ENCODE data around the gene DYSF. TPM values are rescaled to one million over a fixed set of nuclear protein-coding genes. Genes with fewer than 3 reads are reported as not detected.

Gene DYSF
- total and polyA plus RNA-seq, 2 donors (not counting 3 experiments of a cell fraction or from before 2014, with no cell fraction given) = 50.9 to 152 TPM

DNA sequence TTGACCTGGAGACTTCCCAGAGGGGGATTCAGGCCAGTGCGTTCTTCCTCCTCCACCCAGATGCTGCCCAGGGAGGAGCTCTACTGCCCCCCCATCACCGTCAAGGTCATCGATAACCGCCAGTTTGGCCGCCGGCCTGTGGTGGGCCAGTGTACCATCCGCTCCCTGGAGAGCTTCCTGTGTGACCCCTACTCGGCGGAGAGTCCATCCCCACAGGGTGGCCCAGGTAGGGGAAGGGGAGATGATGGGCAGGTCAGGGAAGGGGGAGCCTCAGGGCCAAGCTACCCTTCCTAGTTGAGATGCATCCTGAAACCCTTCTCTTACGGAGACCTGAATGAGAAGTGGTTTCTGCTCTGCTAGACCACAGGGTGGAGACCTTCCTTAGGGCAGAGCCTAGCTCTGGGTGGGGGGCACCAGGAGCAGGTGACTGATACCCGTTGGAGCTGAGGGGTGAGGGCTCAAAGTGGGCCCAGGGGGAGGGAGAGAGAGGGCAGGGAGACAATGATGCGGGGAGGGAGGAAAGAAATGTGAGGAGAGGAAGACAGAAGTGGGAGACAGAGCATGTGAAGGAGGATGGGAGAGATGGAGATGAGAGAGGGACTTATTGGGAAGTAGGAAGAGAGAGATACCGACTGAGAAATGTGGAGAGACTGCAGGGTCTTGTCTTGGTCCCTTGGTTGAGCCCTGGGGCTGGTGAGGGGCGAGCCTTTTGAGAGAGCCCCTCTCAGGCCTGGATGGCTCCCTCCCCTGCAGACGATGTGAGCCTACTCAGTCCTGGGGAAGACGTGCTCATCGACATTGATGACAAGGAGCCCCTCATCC lies 159.4 kb downstream of the DYSF start:
- ChIA-PET CTCF (interaction anchor here (1.0 kb wide), 1 partner anchor 185 kb away, joined by 4 read pairs; no protein-coding TSS in a partner anchor), POLR2A (no interaction called here)
- dilution Hi-C loops (cut with MboI; ENCODE audit: extremely low pct_ligation_motif_present, low sequenced_read_pairs) (no loop called here), intact Hi-C loops (cut with micrococcal nuclease) (loop anchor here (5.0 kb wide), 1 partner anchor 260 kb away; no protein-coding TSS in a partner anchor)
- no peak overlapping the region for H3K9ac ChIP-seq (replicated peaks; ENCODE audit: extremely low read depth, insufficient read depth, low read length)
- H3K27ac ChIP-seq (ENCODE audit: insufficient read depth, low read depth, low read length) = no peak overlapping the region
- peaks cover 25% of the 10 kb centered on the region for H3K4me1 ChIP-seq (ENCODE audit: control insufficient read depth, extremely low read depth, insufficient read depth, low read length)
- H4K20me1 ChIP-seq (replicated peaks; ENCODE audit: control insufficient read depth, extremely low read depth, insufficient read depth, low read length) = no peaks in the 10 kb centered on the region
- BruUV-seq (replicated peaks) = no TSS peak
- TF ChIP-seq, protein P1, sequence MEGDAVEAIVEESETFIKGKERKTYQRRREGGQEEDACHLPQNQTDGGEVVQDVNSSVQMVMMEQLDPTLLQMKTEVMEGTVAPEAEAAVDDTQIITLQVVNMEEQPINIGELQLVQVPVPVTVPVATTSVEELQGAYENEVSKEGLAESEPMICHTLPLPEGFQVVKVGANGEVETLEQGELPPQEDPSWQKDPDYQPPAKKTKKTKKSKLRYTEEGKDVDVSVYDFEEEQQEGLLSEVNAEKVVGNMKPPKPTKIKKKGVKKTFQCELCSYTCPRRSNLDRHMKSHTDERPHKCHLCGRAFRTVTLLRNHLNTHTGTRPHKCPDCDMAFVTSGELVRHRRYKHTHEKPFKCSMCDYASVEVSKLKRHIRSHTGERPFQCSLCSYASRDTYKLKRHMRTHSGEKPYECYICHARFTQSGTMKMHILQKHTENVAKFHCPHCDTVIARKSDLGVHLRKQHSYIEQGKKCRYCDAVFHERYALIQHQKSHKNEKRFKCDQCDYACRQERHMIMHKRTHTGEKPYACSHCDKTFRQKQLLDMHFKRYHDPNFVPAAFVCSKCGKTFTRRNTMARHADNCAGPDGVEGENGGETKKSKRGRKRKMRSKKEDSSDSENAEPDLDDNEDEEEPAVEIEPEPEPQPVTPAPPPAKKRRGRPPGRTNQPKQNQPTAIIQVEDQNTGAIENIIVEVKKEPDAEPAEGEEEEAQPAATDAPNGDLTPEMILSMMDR (IDR thresholded peaks at IDR 0.05; ENCODE audit: extremely low read depth in 1 of 2, insufficient read depth in 1 of 2, low read depth in 1 of 2, low read length in 2 of 2) = no peak
- no peak for TF ChIP-seq POLR2A (IDR thresholded peaks at IDR 0.05; ENCODE audit: low read depth, low read length)
- no peak for TF ChIP-seq GATA2 (IDR thresholded peaks at IDR 0.05; ENCODE audit: insufficient read depth, insufficient read length, low read depth, low read length)
- TF ChIP-seq EZH2 (IDR thresholded peaks at IDR 0.05; ENCODE audit: borderline replicate concordance, low read depth, low read length, severe bottlenecking) = no peak
- TF ChIP-seq POLR2AphosphoS5 (IDR thresholded peaks at IDR 0.05; ENCODE audit: insufficient read depth, low read depth, low read length) = no peak
- TF ChIP-seq, protein P2, sequence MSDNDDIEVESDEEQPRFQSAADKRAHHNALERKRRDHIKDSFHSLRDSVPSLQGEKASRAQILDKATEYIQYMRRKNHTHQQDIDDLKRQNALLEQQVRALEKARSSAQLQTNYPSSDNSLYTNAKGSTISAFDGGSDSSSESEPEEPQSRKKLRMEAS (IDR thresholded peaks at IDR 0.05; ENCODE audit: insufficient read depth, insufficient read length) = no peak
- no peak for TF ChIP-seq JUN (IDR thresholded peaks at IDR 0.05; ENCODE audit: borderline replicate concordance, insufficient read depth, insufficient read length, low read depth)
- TF ChIP-seq MYC (IDR thresholded peaks at IDR 0.05; ENCODE audit: low read depth, low read length) = no peak
- TF ChIP-seq FOS (IDR thresholded peaks at IDR 0.05; ENCODE audit: borderline replicate concordance, insufficient read depth, low read length) = no peak
- no peak overlapping the region for H3K4me2 ChIP-seq (ENCODE audit: insufficient read depth, low read length)
- no peaks in the 10 kb centered on the region for H3K9me3 ChIP-seq (replicated peaks; ENCODE audit: control insufficient read depth, insufficient read depth, low read length)
- no peak overlapping the region for H2AFZ ChIP-seq (ENCODE audit: low read depth, low read length)
- H3K36me3 ChIP-seq (ENCODE audit: control insufficient read depth in 2 of 2, extremely low read depth in 1 of 2, insufficient read depth in 2 of 2, low read length in 2 of 2) = peaks cover 0 to 20% of the 10 kb centered on the region in 2 experiments
- no peaks in the 10 kb centered on the region for H3K79me2 ChIP-seq (ENCODE audit: control insufficient read depth, insufficient read depth, low read length)
- H3K9me1 ChIP-seq (replicated peaks; ENCODE audit: control insufficient read depth, extremely low read depth, insufficient read depth, low read length) = no peaks in the 10 kb centered on the region
- no peak overlapping the region for H3K4me3 ChIP-seq (replicated peaks in 1 of 3; ENCODE audit: insufficient read depth in 1 of 3, low read depth in 1 of 3, low read length in 3 of 3)
- DNase-seq (ENCODE audit: low read depth, low spot score) (no peak), FAIRE-seq (no peak)
- H3K27me3 ChIP-seq (ENCODE audit: control insufficient read depth in 2 of 2, insufficient read depth in 2 of 2, low read length in 2 of 2) = no peaks in the 10 kb centered on the region

All from endothelial cell of umbilical vein (primary cell).